Activated CD8-positive, alpha-beta memory T cell treated with anti-CD3 and anti-CD28 coated beads, Interleukin-2, amount 50 U/mL, for 1 hour (primary cell): ENCODE results near the gene EFNA2.
"Not testable (repeated sequence)": the region's sequence is repeated elsewhere in the genome, so short reads cannot be mapped to it uniquely, and the experiment has no call there.

Experiments used
- DNase-seq: peaks from one replicate; pipeline ENCODE4 v3.0.0-alpha.2; 2020; ENCODE audit errors: extremely low read depth

Gene EFNA2

GRCh38 chr19:1298235-1298634, 12.6 kb downstream of the EFNA2 start:
- no peak for DNase-seq

DNA sequence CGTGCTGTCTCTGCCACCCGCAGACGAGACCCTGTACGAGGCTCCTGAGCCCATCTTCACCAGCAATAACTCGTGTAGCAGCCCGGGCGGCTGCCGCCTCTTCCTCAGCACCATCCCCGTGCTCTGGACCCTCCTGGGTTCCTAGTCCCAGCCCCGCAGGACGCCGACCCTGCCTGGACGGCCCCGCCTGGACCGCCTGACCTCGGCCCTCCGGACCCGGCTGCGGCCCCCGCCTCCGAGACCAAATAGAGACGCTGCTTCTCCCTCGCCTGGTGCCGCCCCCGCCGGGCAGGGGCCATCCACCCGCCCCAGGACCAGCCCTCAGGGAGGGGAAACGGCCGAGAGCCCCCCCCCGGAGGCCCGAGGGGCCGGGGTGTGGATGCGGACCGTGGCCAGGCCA, 14.1 kb downstream of the EFNA2 start:
- DNase-seq = no peak

GRCh38 chr19:1300744-1301490, 15.2 kb downstream of the EFNA2 start:
- DNase-seq = no peak

DNA sequence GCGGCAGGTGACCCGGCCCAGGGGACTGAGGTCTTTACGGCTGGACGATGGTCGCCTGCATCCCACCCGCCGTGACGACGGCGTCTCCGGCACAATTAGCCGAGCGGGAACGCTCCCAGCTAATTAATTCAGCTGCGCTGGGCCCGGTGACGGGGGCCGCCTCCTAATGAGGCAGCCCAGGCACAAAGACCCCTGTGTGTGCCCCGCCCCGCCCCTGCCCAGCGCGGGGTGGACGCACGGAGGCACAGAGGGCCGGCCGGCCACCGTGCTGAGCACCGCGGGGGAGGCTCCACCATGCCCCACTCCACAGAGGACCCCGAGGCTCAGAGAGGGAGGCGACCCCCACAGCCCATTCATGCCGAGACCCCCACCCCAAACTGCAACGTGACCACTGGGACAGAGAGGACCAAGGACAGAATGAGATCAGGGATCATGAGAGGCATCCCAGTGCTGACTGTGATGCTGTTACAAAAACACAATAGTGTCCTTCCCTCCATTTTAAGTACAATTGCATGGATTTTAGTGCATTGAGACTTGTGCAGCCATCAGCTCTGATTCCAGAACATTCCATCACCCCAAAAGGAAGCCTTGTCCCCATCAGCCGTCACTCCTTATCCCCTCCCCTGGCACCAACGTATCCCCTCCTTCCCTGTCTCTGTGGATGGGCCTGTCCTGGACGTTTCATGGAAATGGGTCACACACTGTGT, 17.0 kb downstream of the EFNA2 start:
- DNase-seq = no peak

- no peak for DNase-seq
Observed at GRCh38 chr19:1304197-1304924, 18.7 kb downstream of the EFNA2 start.

GRCh38 chr19:1305354-1305753, 19.7 kb downstream of the EFNA2 start:
- DNase-seq = not testable (repeated sequence)

GRCh38 chr19:1307320-1307719, 21.6 kb downstream of the EFNA2 start:
- DNase-seq = no peak

GRCh38 chr19:1307755-1308303, 22.2 kb downstream of the EFNA2 start:
- DNase-seq = no peak

GRCh38 chr19:1308718-1309117, 23.0 kb downstream of the EFNA2 start:
- DNase-seq = no peak

DNA sequence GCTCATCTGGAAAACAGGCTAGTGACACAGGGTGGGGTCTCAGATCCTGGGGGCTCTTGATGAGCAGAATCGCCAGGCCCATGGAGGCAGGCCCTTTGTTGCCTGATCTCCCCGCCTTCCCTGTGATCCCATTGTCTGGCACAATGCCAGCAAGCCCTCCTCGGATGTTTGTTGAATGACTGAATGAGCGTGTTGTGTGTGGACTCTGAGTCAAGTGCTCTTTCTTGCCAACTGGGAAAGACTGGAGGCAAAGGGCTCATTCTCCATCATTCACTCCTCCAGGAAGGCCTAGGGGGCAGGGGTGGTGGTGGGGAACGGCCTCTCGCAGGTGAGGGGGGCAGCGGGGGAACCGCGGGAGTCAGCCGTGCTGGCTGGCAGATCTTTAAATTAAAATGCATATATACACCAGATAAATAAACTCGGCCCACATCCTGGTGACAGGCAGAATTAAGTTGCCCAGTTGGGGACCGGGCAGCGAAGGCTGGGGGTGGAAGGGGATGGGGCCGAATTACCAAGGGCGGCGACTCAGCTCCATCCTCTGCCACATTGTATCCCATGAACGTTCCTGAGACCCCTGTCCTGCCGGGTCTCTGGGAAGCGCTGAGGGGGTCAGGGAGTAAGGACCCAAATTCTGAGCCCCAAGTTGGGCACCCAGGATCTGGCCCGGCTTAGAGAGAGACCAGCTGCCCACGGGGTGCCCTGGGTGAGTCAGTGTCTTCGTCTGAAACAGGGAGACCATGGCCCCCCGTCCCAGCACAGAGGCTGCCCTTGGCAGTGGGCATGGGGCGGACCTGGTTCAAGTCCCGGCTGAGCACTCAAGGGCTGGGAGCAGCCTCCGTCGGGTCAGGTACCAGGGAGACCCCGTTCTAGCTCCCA, 24.5 kb downstream of the EFNA2 start:
- DNase-seq = no peak

- DNase-seq = no peak
Observed at GRCh38 chr19:1310853-1311180, 25.1 kb downstream of the EFNA2 start.

DNA sequence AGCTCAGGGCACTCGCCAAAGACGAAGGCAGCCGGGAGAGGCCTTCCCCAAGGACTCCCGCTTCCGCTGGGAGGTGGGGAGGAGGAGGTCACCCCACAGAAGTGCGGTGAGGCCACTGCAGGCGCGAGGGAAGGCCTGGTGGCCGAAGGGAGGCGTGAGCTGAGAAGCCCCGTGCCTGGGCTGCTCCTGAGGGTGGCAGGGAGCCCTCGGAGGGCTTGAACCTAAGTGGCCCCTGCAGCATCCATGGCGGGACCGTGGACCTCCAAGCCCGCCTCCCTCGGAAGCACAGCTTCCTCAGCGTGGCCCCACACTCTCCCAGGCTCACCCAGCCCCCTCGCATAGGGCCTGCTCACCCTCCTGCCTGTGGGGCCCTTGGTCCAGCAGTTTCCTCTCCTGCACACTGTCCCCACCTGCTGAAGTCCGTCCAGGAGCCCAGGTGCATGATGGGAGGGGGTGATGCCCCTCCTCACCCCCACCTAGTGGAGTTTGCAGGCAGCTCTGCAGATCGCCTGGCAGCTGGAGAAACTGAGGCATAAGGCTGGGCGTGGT, 25.9 kb downstream of the EFNA2 start:
- DNase-seq = no peak

DNA sequence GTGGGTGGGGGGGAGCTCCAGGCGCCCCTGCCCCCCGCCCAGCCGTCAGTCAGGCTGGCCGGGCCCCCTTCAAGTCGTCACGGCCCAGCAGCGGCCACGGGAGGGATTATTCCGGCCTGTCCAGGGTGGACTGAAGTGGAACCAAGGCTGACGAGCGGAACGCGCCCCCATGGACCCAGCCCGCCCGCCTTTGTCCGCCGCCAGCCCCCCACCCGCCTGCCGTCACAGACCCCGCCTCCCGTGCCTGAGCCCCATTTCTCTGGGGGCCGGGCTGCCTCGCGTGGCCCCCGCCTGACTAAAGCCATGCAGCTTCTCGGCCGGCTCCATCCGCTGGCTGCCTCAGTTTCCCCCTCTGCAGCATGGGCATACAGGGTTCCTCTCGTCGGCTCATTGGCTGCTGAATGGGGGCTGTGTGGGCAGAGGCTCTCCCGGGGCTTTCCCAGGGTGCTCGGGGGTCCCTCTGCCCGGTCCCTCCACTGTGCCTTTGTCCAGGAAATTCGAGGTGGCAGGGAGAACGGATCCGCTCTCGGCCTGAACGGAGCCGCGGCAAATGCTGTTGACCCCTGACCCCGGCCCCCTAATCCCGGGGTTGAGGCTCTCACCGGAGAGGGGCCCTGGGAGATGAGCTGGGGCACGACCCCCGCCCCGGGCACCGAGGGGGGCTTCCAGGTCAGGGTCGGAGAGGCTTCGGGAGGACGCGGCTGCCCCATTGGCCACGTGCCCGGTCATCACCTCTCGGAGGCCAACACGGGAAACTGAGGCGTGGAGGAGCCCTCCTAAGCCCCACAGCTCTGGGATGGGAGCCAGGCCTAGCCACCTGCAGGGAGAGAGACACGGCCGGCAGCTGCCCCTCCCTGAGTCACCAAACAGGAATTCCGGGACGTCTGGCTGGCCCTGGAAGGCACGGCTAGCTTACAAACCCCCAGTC, 27.4 kb downstream of the EFNA2 start:
- DNase-seq = no peak

GRCh38 chr19:1313695-1314613, 28.3 kb downstream of the EFNA2 start:
- no peak for DNase-seq

DNA sequence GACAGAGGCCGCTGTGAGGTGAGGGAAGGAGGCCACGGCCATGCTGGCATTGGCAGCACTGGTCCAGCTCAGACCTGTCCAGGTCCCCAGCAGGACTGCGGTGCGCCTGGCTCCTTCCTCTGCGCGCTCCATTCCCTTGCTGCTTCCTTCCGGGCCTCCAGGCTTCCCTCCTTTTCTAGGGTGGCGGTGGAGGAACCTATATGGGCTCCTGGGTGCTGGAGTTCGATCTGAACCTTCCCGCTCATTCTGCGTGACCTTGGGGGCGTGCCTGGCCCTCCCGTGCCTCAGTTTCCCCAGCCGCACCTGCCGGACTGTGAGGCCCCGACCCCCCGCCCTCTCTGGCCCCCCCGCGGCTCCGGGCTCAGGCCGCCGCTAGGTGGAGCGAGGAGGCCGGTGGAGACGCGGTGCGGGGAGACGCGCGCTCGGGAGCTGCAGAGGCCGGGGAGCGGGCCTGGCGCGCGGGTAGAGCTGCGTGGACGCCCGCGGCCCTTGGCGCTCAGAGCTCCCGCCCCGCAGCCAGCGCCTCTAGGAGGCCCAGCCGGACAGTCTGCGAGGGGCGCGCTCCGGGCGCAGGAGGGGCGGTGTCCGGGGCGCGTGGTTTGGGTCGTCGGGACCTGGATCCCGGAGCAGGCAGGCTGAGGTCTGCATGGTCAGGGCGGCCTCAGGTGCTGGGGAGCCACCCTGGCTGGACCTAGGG, 29.9 kb downstream of the EFNA2 start:
- DNase-seq = no peak

- DNase-seq = no peak
Observed at GRCh38 chr19:1316466-1316865, 30.8 kb downstream of the EFNA2 start.

- no peak for DNase-seq
Observed at GRCh38 chr19:1317274-1318003, 31.8 kb downstream of the EFNA2 start.
